GM21367 (cell line): ENCODE data around the gene C5orf63.
"Not testable (repeated sequence)": the region's sequence is repeated elsewhere in the genome, so short reads cannot be mapped to it uniquely, and the experiment has no call there.

Experiments used
- ATAC-seq: cut with Tn5 transposase; IDR thresholded peaks from one replicate; pipeline ENCODE4 v1.9.1; 2021; ENCODE audit not compliant: unreplicated experiment

The C5orf63 gene

GRCh38 chr5:127010362-127010761 lies 62.9 kb downstream of the C5orf63 start:
- no peak for ATAC-seq

DNA sequence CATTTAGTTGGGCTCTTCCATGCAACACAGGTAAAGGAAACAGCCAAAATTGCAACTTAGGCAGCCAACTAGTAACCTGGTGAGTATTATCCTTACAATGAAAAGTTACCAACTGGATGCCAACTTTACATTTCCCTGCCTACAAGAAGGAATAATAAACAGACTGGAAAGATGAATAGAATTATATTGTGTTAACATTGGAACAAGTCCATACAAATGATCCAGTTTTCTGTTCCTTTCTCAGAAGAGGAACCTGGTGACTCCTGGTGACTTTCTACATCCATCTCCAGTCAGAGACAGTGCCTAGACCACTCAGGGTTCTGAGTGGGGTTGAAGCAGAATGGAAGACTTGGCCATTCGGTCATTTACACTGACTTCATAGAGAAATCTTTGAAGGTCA lies 63.5 kb downstream of the C5orf63 start:
- no peak for ATAC-seq

GRCh38 chr5:127008300-127008975 lies 64.9 kb downstream of the C5orf63 start:
- no peak for ATAC-seq

DNA sequence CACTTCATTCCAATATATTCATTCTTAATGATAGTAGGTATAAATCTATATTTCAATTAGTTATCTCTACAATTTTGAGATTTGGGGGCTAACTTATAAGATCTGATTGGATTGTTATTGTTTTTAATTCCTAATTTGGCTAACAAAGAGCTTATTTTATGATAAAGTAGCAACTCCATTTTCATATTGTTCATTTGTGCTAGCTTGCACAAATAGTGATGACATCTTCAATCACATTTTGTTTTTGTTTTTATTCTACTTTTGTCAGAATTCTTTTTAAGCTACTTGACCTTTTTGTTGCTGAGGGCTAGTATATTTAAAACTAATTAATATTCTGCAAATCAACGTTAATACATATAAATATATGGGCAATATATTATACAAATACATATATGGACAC lies 65.8 kb downstream of the C5orf63 start:
- no peak for ATAC-seq

GRCh38 chr5:127006744-127007143 lies 66.6 kb downstream of the C5orf63 start:
- ATAC-seq: no peak

- not testable (repeated sequence) for ATAC-seq
Observed at GRCh38 chr5:127005282-127005681, 68.0 kb downstream of the C5orf63 start.

GRCh38 chr5:127004721-127005120 lies 68.6 kb downstream of the C5orf63 start:
- ATAC-seq: no peak

DNA sequence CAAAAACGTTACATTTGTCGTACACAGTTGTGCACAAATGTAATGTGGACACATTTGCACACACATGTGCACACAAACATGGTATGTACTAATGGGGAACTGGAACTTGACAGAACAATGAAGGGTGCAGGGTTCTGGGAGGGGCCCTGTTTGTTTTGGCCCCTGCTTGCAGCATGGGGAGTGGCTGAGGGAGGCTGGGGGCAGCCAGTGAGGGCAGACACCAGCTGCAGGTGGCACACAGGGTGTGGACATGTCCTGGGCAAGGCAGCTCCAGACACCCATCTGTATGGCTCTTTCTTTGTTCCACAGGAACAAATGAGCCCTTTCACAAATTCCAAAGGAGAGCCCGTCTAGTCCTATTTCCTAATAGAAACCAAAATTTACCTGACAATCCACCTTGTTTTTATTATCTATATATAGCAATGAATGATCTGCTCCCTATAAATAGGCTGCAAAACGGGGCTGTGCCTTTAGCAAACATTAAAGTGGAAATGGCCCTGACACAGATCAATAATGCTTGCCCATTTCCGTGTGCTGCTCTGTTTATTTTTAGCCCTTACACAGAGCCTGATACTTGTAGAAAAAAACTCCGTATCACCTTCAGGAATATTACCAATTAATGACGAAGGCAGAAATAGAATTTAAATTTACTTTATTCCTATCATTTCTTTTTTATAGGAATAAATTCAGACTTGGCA lies 69.4 kb downstream of the C5orf63 start:
- ATAC-seq: no peak

DNA sequence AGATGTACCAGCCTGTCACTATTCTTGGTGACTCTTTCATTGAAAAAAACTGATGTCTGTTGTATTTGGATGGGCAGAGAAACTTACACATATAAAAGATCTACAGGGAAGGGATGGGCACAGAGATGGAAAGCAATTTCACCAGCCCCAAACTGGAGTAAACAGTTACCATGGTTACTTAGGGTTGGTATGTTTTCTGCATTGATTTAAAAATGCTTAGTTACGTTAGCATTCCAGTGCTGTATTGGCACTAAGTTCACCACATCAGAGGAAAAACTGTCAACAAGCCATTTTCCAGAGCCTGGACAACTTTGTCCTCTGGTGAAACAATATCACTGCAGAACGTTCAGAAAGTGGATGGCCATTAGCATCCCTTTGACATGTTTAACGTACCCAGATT lies 70.9 kb downstream of the C5orf63 start:
- ATAC-seq: no peak

- ATAC-seq: no peak
Observed at GRCh38 chr5:127001621-127002296, 71.5 kb downstream of the C5orf63 start.
